GM13976 (cell line): Measurements from ENCODE around the gene TRIM15.

Source experiments
- DNase-seq: peaks from one replicate; pipeline ENCODE4 v3.0.0; 2012; ENCODE audit warnings: low spot score
- CTCF ChIP-seq: IDR thresholded peaks from 2 replicates; pipeline ENCODE4 v1.5.1; 2012; ENCODE audit warnings: borderline replicate concordance, mild to moderate bottlenecking; ENCODE audit not compliant: insufficient read depth; ENCODE audit errors: extremely low read depth, missing control alignments, control extremely low read depth
- in situ Hi-C: fragments of 300-500 bp; cut with MboI; formaldehyde crosslinking; loops from one replicate; pipeline ENCODE4 v1.12.0; 2022; ENCODE audit warnings: low sequenced_read_pairs, mixed read lengths, inconsistent platforms; ENCODE audit not compliant: unreplicated experiment

TRIM15 gene

GRCh38 chr6:30184417-30185031, 21.2 kb downstream of the TRIM15 start:
- no peak for TF ChIP-seq CTCF
- in situ Hi-C loops = no loop called here
- no peak for DNase-seq

- no peak for TF ChIP-seq CTCF
- in situ Hi-C loops = no loop called here
Measured at GRCh38 chr6:30185846-30186484, 22.6 kb downstream of the TRIM15 start.

GRCh38 chr6:30188541-30188940, 25.2 kb downstream of the TRIM15 start:
- DNase-seq = no peak
- no peak for TF ChIP-seq CTCF
- in situ Hi-C loops = no loop called here

More at GRCh38 chr6:30185846-30186484, 22.6 kb downstream of the TRIM15 start:
- no peak for DNase-seq

- DNase-seq = no peak
- in situ Hi-C loops = no loop called here
Measured at GRCh38 chr6:30192076-30192475, 28.7 kb downstream of the TRIM15 start.

GRCh38 chr6:30194797-30195690, 31.7 kb downstream of the TRIM15 start:
- no peak for DNase-seq
- in situ Hi-C loops = no loop called here
- TF ChIP-seq CTCF = no peak

More at GRCh38 chr6:30192076-30192475, 28.7 kb downstream of the TRIM15 start:
- no peak for TF ChIP-seq CTCF

- no peak for TF ChIP-seq CTCF
- in situ Hi-C loops = no loop called here
- DNase-seq = no peak
Measured at GRCh38 chr6:30195951-30196350, 32.6 kb downstream of the TRIM15 start.
